Measurements from ENCODE around the gene RAB26.
A peak's percentile ranks its signal among the peaks of the same experiment; 100 is the strongest.

RAB26 gene

DNA sequence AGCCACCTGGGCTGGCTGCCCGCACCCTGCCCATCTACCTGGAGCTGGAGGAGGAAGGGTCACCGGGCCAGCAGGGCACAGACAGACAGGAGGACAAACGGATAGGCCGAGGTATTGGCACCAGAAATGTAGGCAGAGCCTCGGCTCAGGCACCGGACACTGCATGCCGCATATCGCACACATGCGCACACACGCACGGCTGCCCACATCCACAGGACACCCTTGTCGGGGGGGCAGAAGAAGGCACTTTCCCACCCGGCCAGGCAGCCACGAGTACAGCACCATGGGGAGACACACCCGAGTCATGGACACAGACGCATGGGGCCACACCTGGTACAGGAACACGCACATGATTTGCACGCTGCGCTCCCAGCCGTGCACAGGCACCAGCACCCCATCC lies 33.5 kb downstream of the RAB26 start:
- DNase-seq, result no peak

DNA sequence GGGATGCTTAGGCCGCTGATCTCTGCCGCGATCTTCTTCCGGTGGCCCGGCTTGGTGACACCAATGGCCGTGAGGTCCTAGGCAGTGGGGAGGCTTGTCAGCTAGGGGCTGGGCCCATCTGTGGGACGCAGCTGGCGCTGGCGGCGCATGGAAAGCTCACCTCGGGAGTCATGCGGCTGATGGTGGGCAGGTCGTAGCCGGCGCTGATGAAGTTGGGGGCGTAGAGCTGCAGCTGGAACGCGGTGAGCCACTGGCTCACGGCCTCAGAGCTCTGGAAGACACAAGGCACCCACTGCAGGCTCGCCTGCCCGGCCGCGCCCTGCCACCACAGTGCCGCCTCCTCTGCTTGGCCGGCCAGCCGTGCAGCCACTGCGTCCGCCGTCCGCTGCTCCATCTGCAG lies 35.2 kb downstream of the RAB26 start:
- DNase-seq, result no peak

GRCh38 chr16:2184346-2184745 lies 35.9 kb downstream of the RAB26 start:
- no peak for DNase-seq

DNA sequence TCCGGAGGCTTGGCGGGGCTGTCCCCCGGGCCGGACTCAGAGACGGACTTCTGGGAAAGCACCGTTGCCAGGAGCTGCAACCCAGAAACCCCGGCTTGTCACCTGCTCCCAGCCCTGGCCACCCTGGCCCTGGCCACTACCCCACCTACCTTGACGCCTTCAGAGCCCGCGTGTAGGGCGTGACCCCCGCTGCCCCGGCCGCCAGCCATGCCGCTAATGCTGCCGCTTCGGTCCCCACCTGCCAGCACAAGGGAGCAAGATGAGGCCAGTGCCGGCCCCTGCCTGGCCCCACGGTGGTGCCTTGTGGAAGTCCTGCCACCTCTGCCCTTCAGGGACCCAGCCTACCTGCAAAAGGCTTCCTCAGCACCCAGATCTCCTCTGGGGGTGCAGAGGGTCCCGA lies 36.5 kb downstream of the RAB26 start:
- no peak for DNase-seq

DNA sequence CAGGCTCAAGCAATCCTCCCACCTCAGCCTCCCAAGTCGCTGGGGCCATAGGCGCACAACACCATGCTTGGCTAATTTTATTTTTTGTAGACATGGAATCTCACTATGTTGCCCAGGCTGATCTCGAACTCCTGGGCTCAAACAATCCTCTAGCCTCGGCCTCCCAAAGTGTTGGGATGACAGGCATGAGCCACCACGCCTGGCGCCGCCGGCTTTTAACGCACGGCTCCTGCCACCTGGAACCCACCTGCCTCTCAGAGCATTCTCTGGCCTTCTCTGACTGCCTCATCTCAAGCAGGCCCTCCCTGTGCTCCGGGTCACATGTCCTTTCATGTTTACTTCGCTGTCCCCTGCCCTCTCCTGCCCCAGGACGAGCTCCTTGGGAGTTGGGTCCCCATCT lies 37.6 kb downstream of the RAB26 start:
- no peak for DNase-seq

DNA sequence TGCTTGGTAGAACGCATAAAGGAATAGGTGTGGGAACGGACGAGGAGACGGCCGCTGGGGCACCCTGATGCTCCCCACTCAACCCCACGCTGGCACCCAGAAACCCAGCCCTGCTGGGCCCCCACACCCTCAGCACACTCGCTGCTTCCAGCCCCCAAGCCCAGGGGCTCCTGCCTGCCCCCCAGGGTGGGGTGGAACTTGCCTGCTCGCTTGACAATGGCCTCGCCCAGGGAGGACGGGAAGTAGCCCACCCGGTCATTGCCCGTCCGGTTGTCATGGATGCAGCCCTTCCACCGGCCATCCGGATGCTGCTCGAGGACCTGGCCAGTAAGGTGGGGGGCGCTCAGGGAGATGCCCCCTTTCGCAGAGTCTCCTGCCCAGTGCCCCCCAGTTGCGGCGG lies 38.1 kb downstream of the RAB26 start:
- no peak for DNase-seq

- no peak for DNase-seq
Observed at GRCh38 chr16:2187212-2187611, 38.8 kb downstream of the RAB26 start.

- DNase-seq, result no peak
Observed at GRCh38 chr16:2188395-2188794, 40.0 kb downstream of the RAB26 start.

DNA sequence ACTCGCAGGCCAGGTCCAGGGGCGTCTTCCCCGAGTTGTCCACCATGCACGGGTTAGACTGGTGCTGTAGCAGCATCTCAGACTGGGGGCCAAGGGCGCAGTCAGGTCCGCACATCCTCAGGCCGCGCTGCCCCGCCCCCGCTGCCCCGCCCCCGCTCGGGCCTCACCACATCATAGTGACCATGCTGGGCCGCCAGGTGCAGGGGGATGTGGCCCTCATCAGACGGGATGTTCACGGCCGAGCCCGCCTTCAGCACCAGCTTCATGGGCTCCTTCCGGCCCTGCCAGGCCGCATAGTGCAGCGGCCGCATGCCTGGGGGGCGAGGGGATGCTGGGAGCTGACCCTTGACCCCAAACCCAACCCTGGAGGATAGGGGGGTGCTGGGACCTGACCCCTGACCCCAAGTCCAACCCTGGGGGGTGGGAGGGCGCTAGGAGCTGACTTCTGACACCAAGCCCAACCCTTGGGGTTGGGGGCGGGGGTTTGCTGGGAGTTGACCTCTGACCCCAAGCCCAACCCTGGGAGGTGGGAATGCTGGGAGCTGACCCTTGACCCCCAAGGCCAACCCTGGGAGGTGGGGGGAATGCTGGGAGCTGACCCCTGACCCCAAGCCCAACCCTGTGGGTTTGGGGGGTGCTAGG lies 40.9 kb downstream of the RAB26 start:
- DNase-seq, result no peak

DNA sequence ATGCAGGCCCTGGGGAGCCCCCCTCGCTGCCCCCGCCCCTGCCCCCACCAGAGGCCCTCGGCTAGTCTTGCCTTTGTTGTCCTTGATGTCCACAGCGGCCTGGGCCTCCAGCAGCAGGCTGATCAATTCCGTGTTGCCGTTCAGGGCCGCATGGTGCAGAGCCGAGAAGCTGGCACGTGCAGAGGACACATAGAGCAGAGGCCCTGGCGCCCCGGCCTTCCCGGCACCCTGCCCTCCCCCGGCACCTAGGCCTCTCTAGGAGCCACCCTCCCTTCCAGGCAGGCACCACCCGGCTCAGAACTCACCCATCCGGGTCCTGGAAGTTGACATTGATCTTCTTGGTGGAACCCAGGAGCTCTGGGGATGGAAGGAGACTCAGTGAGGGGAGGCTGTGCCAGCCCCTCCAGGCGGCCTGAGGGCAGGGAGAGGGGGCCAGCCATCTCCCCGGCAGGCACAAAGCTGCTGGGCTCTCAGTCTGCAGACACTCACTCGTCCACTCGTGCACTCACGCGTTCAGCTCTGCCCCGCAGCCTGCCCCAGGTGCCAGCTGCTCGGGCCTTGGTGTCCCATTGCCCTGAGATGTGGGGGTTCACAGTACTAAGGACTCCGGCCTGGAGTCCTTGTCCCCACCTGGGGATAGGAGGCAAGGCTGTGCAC lies 41.7 kb downstream of the RAB26 start:
- no peak for DNase-seq

GRCh38 chr16:2190659-2191445 lies 42.4 kb downstream of the RAB26 start:
- no peak for DNase-seq

- no peak for DNase-seq
Observed at GRCh38 chr16:2191446-2191706, 43.0 kb downstream of the RAB26 start.

GRCh38 chr16:2194166-2194834 lies 45.9 kb downstream of the RAB26 start:
- no peak for DNase-seq

GRCh38 chr16:2194852-2195321 lies 46.5 kb downstream of the RAB26 start:
- peak; percentile 25 to 71 for DNase-seq

DNA sequence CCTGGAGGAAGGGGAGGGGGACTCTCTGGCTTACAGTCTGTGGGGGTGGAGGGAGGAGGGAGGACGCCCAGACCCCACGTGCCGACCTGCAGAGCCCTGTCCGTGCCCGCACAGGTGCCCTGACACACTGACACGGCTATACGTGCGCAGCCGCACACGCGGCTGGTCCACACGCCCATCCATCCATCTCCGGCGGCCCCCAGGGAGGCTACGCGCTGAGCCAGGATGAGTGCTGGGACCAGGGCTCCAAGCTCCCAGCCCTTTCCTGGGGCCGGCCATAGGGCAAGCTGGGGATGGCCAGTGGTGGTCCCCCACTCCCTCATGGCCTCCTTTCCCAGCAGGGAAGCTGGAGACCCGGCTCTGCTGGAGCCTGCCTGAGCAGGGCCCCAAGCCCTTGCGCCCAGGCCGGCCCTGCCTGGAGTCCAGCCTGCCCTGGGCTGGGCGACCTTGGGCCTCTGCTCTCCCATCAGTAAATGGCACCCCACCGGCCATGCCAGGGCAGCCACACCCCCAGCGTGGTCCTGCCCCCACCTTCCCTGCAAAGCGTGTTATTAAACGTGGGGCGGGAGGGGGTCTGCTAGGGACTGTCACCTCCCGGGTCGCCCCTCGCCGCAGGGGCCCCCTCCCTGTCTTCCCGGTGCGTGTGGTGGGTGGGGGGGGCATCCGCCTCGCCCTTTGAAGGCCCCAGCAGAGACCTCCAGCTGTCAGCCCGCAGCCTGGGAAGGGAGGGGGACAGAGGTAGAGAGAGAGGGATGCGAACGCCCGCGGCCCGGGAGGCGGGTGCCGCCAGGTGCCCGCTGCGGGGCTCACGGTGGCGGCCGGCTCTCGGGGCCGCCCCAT lies 47.1 kb downstream of the RAB26 start:
- no peak for DNase-seq

- peak in 1 of 2 experiments; percentile 49 for DNase-seq
Observed at GRCh38 chr16:2196162-2196980, 47.9 kb downstream of the RAB26 start, which contains the start of gene CASKIN1. Gene CASKIN1 (minus strand): TSS chr16:2196605. CDS start chr16:2196432, 173 bp downstream.

DNA sequence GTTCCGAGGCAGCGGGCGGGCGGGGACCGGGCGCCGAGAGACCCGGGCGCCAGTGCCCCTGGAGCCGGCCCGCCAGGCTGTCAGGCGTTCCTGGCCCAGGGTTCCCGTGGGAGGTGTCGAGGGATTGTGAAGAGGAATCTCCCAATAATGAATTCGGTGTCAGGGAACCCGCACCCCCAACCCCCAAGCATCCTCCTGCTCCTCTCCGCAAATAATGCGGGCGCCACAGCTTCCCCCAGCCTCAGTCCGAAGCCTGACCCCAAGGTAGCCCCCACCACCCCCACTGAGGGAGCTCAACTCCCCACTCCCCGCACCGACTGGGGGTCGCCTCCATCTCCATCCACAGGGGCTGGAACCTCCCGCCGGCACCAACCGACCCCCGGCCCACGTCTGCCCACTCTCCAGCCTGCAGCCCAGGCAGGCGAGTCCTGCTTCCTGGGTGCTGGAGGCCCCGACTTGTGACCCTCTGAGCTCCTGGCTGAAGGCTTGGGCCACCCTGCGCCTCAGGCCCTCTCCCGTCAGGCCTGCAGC lies 48.6 kb downstream of the RAB26 start:
- DNase-seq, result no peak

DNA sequence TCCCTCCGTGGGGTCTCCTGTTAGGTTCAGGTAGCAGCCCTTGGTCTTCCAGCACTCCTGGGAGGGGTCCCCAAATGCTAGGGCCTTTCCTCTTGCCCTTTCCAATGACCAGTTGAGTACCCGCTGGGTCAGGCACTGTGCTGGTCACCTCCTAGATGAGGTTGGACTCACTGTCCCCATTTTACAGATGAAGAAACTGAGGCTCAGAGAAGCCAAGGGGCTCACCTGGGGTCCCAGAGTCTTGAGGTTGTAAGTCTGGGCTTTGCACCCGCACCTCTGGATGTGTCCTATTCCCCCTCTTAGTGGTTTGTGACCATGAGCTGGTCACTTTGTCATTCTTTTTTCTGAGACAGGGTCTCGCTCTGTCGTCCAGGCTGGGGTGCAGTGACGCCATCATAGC lies 49.3 kb downstream of the RAB26 start:
- no peak for DNase-seq

- DNase-seq, result no peak
Observed at GRCh38 chr16:2198283-2198682, 49.9 kb downstream of the RAB26 start.

GRCh38 chr16:2199095-2199494 lies 50.7 kb downstream of the RAB26 start:
- DNase-seq, result no peak

- no peak for DNase-seq
Observed at GRCh38 chr16:2199621-2200139, 51.3 kb downstream of the RAB26 start.
